Liver (tissue), 9 donors: Measurements from ENCODE around the gene FSCN2. TPM values are rescaled to one million over a fixed set of nuclear protein-coding genes. Genes with fewer than 3 reads are reported as not detected.
A peak's percentile ranks its signal among the peaks of the same experiment; 100 is the strongest.

Source experiments
- DNase-seq: peaks from one replicate; pipeline ENCODE4 v3.0.0-alpha.2; 2017; ENCODE audit warnings: low spot score
- H3K27ac ChIP-seq, 2 donors: one replicate each; pipeline ENCODE4 v1.7.0; 2013; ENCODE audit warnings: inconsistent platforms in 2 of 2, low read length in 2 of 2, control low read depth in 1 of 2, low read depth in 1 of 2, mild to moderate bottlenecking in 1 of 2
- H3K27me3 ChIP-seq, 4 donors: one replicate each; pipeline versions ENCODE4 v1.6.1 to v1.7.0; 2013; ENCODE audit warnings: low read length in 3 of 4, inconsistent platforms in 1 of 4, mild to moderate bottlenecking in 1 of 4, moderate library complexity in 1 of 4; ENCODE audit not compliant: control insufficient read depth in 4 of 4, insufficient read depth in 4 of 4
- H3K36me3 ChIP-seq, 4 donors: one replicate each; pipeline versions ENCODE4 v1.6.1 to v1.7.0; 2013; ENCODE audit warnings: low read length in 3 of 4, mild to moderate bottlenecking in 3 of 4, low read depth in 1 of 4, moderate library complexity in 1 of 4; ENCODE audit not compliant: control insufficient read depth in 4 of 4, insufficient read depth in 3 of 4
- H3K4me1 ChIP-seq, 4 donors: one replicate each; pipeline versions ENCODE4 v1.6.1 to v1.7.0; 2013; ENCODE audit warnings: low read length in 3 of 4, mild to moderate bottlenecking in 3 of 4, moderate library complexity in 1 of 4; ENCODE audit not compliant: control insufficient read depth in 4 of 4, insufficient read depth in 4 of 4
- H3K4me3 ChIP-seq, 3 donors: one replicate each; pipeline versions ENCODE4 v1.6.1 to v1.7.0; 2013; ENCODE audit warnings: low read length in 3 of 3, control low read depth in 1 of 3, low read depth in 1 of 3, mild to moderate bottlenecking in 1 of 3
- H3K9ac ChIP-seq, 2 donors: one replicate each; pipeline ENCODE4 v1.7.0; 2013; ENCODE audit warnings: low read length in 2 of 2, mild to moderate bottlenecking in 2 of 2, moderate library complexity in 2 of 2, control low read depth in 1 of 2, low read depth in 1 of 2
- H3K9me3 ChIP-seq, 4 donors: one replicate each; pipeline versions ENCODE4 v1.6.1 to v1.7.0; 2013; ENCODE audit warnings: low read length in 3 of 4; ENCODE audit not compliant: control insufficient read depth in 4 of 4
- ATF3 ChIP-seq: IDR thresholded peaks from 2 replicates; pipeline ENCODE4 v1.6.1; 2016; ENCODE audit warnings: antibody characterized with exemption
- CTCF ChIP-seq: fragments of 150-350 bp; IDR thresholded peaks from 2 replicates; pipeline ENCODE4 v1.5.1; 2017; ENCODE audit warnings: improper control_type of control experiment, low read depth, low read length; ENCODE audit not compliant: missing input control
- EGR1 ChIP-seq, 2 donors: IDR thresholded peaks; 2 replicates each; pipeline ENCODE4 v1.6.1; 2016 to 2018; ENCODE audit warnings: antibody characterized with exemption in 2 of 2, low read depth in 2 of 2
- FOXA2 ChIP-seq: IDR thresholded peaks from 2 replicates; pipeline ENCODE4 v1.6.1; 2016; ENCODE audit warnings: antibody characterized with exemption
- GABPA ChIP-seq, 2 donors: IDR thresholded peaks in 1 of 2; conservative IDR thresholded peaks in 1 of 2; 2 replicates each; pipeline ENCODE4 v1.6.1; 2016; ENCODE audit warnings: antibody characterized with exemption in 2 of 2, mild to moderate bottlenecking in 1 of 2, moderate library complexity in 1 of 2
- HNF4A ChIP-seq, 2 donors: conservative IDR thresholded peaks; 2 replicates each; pipeline ENCODE4 v1.6.1; 2016; ENCODE audit warnings: antibody characterized with exemption in 2 of 2, mild to moderate bottlenecking in 2 of 2
- HNF4G ChIP-seq: IDR thresholded peaks from 2 replicates; pipeline ENCODE4 v1.6.1; 2016; ENCODE audit warnings: antibody characterized with exemption
- JUND ChIP-seq, 2 donors: IDR thresholded peaks; 2 replicates each; pipeline ENCODE4 v1.6.1; 2016; ENCODE audit warnings: antibody characterized with exemption in 2 of 2
- MAX ChIP-seq: IDR thresholded peaks from 2 replicates; pipeline ENCODE4 v1.6.1; 2016; ENCODE audit warnings: antibody characterized with exemption
- NR2F2 ChIP-seq: IDR thresholded peaks from 2 replicates; pipeline ENCODE4 v1.6.1; 2016; ENCODE audit warnings: antibody characterized with exemption
- RAD21 ChIP-seq, 2 donors: IDR thresholded peaks; 2 replicates each; pipeline ENCODE4 v1.6.1; 2016; ENCODE audit warnings: antibody characterized with exemption in 2 of 2, mild to moderate bottlenecking in 2 of 2
- RXRA ChIP-seq, 2 donors: IDR thresholded peaks; 2 replicates each; pipeline ENCODE4 v1.6.1; 2017 to 2018; ENCODE audit warnings: antibody characterized with exemption in 2 of 2, mild to moderate bottlenecking in 1 of 2
- YY1 ChIP-seq: IDR thresholded peaks from 2 replicates; pipeline ENCODE4 v1.6.1; 2016; ENCODE audit warnings: antibody characterized with exemption, mild to moderate bottlenecking
- ZBTB33 ChIP-seq: IDR thresholded peaks from 2 replicates; pipeline ENCODE4 v1.6.1; 2016; ENCODE audit warnings: antibody characterized with exemption
- WGBS: extraction: QIAGEN DNeasy Blood & Tissue Kit; methylation state at CpG from one replicate; pipeline ENCODE4 v1.1.7; 2013; 5-methylcytosine and 5-hydroxymethylcytosine counted together
- polyA plus RNA-seq, 2 donors: library from polyadenylated mRNA; stranded (reverse) in 1 of 2; unstranded in 1 of 2; fragments of 200-250 nt in 1 of 2; fragments of >200 nt in 1 of 2; fragmentation: Nextera tagmentation in 1 of 2; extraction: Ambion mirVana in 1 of 2; gene quantifications; one replicate each; pipeline versions ENCODE4 v1.2.1 to v1.2.3, GENCODE V29; 2013 to 2015
- total RNA-seq, 2 donors: library from RNA; depleted of rRNA; stranded (reverse); fragments of >200 nt; gene quantifications; one replicate each; pipeline ENCODE4 v1.2.3, GENCODE V29; 2014
- donor health status: healthy.
- donor health status: healthy.
- donor health status: healthy.
- donor health status: healthy.
- donor health status: healthy.

FSCN2 gene
- total and polyA plus RNA-seq, 4 donors: 0.09 to 0.42 TPM; not detected in 2

- no peak for TF ChIP-seq YY1
- TF ChIP-seq GABPA (IDR thresholded peaks at IDR 0.05 in 1 of 2, conservative IDR thresholded peaks at IDR 0.05 in 1 of 2): no peak
- no peak for TF ChIP-seq RXRA (IDR thresholded peaks at IDR 0.05)
- TF ChIP-seq NR2F2: no peak
- no peak for TF ChIP-seq EGR1 (IDR thresholded peaks at IDR 0.05; ENCODE audit: low read depth in 2 of 2)
- TF ChIP-seq FOXA2: no peak
- TF ChIP-seq HNF4G: no peak
- TF ChIP-seq CTCF: no peak
- no peak for TF ChIP-seq MAX
- Histone ChIP-seq H3K27me3 (no peaks in the 10 kb centered on the region), H3K9me3 (no peaks in the 10 kb centered on the region), H3K4me3 (no peak overlapping the region), H3K36me3 (no peaks in the 10 kb centered on the region), H3K4me1 (peaks cover 5 to 14% (median 11%) of the 10 kb centered on the region in 4 donors), H3K27ac (no peak overlapping the region), H3K9ac (no peak overlapping the region)
- WGBS: 81% methylated on average over 10 of the region's 10 CpGs
- no peak for DNase-seq
Observed at GRCh38 chr17:81487089-81487486, 41.1 kb upstream of the FSCN2 start.

- Histone ChIP-seq H3K4me3 (peak overlapping the region in 2 of 3 donors; percentile 7 to 61), H3K9ac (no peak overlapping the region), H3K27me3 (no peaks in the 10 kb centered on the region), H3K36me3 (no peaks in the 10 kb centered on the region), H3K27ac (peak overlapping the region in 1 of 2 donors; percentile 43), H3K9me3 (no peaks in the 10 kb centered on the region), H3K4me1 (peaks cover 5 to 14% (median 11%) of the 10 kb centered on the region in 4 donors)
- DNase-seq: peak; percentile 81
- no peak for TF ChIP-seq JUND (IDR thresholded peaks at IDR 0.05)
- no peak for TF ChIP-seq MAX
- WGBS: 12% methylated on average over 87 of the region's 87 CpGs
Observed at GRCh38 chr17:81487487-81488275, 40.5 kb upstream of the FSCN2 start.

- Histone ChIP-seq H3K27me3 (no peaks in the 10 kb centered on the region), H3K9ac (no peak overlapping the region), H3K4me3 (peak overlapping the region in 2 of 3 donors; percentile 7 to 61), H3K4me1 (peaks cover 5 to 14% (median 11%) of the 10 kb centered on the region in 4 donors), H3K9me3 (no peaks in the 10 kb centered on the region), H3K27ac (peak overlapping the region in 1 of 2 donors; percentile 43), H3K36me3 (no peaks in the 10 kb centered on the region)
- DNase-seq: no peak
- WGBS: 14% methylated on average over 52 of the region's 52 CpGs
- TF ChIP-seq RXRA (IDR thresholded peaks at IDR 0.05) (no peak), ZBTB33 (no peak), CTCF (no peak), HNF4A (conservative IDR thresholded peaks at IDR 0.05) (no peak), NR2F2 (no peak), MAX (no peak), HNF4G (no peak), ATF3 (no peak), YY1 (no peak), EGR1 (IDR thresholded peaks at IDR 0.05; ENCODE audit: low read depth in 2 of 2) (no peak), RAD21 (IDR thresholded peaks at IDR 0.05) (no peak), GABPA (IDR thresholded peaks at IDR 0.05 in 1 of 2, conservative IDR thresholded peaks at IDR 0.05 in 1 of 2) (no peak), FOXA2 (no peak)
Observed at GRCh38 chr17:81488276-81488860, 39.8 kb upstream of the FSCN2 start.
